Esophagus squamous epithelium (tissue), 5 donors: Measurements from ENCODE around the gene CDC40. TPM values are rescaled to one million over a fixed set of nuclear protein-coding genes. Genes with fewer than 3 reads are reported as not detected.

Source experiments
- DNase-seq: peaks from one replicate; lab custom pipeline; 2025; lab: John Stamatoyannopoulos, UW
- H3K27ac ChIP-seq, 4 donors: fragments of 200-600 bp; sonication (generic); one replicate each; pipeline ENCODE4 v1.5.1; 2016 to 2019; ENCODE audit warnings: mild to moderate bottlenecking in 1 of 4
- H3K27me3 ChIP-seq, 4 donors: fragments of 200-600 bp; sonication (generic); 1 replicate in 3 of 4; 2 replicates in 1 of 4; pipeline versions ENCODE4 v1.5.1 to v1.6.0; 2017 to 2021; ENCODE audit warnings: antibody characterized with exemption in 1 of 4
- H3K36me3 ChIP-seq, 3 donors: fragments of 200-600 bp; sonication (generic); one replicate each; pipeline ENCODE4 v1.5.1; 2016 to 2019
- H3K4me1 ChIP-seq, 3 donors: fragments of 200-600 bp; sonication (generic); one replicate each; pipeline ENCODE4 v1.5.1; 2017 to 2019
- H3K4me3 ChIP-seq, 4 donors: fragments of 200-600 bp; sonication (generic); 1 replicate in 3 of 4; 2 replicates in 1 of 4; pipeline ENCODE4 v1.5.1; 2016 to 2019; ENCODE audit warnings: mild to moderate bottlenecking in 2 of 4, moderate library complexity in 1 of 4
- H3K9me3 ChIP-seq, 3 donors: fragments of 200-600 bp; sonication (generic); one replicate each; pipeline ENCODE4 v1.5.1; 2016 to 2019
- CTCF ChIP-seq, 6 experiments: fragments of 450-650 bp in 4 of 6; fragments of 200-600 bp in 2 of 6; sonication (generic) in 2 of 6; IDR thresholded peaks; one replicate each; pipeline ENCODE4 v1.5.1; 2016 to 2019; ENCODE audit warnings: antibody characterized with exemption in 6 of 6, mild to moderate bottlenecking in 4 of 6, moderate library complexity in 4 of 6
- POLR2A ChIP-seq, 4 donors: fragments of 450-650 bp; IDR thresholded peaks; one replicate each; pipeline ENCODE4 v1.6.1; 2017; ENCODE audit warnings: antibody characterized with exemption in 4 of 4, mild to moderate bottlenecking in 4 of 4, moderate library complexity in 3 of 4
- WGBS, 2 donors: methylation state at CpG; one replicate each; pipeline ENCODE4 v1.1.5; 2018; 5-methylcytosine and 5-hydroxymethylcytosine counted together
- intact Hi-C: fragments of 100-400 bp; cut with DNase I; formaldehyde crosslinking; loops from one replicate; pipeline ENCODE4 v1.15.0; 2022
- total RNA-seq, 4 donors: library from RNA; depleted of rRNA; stranded (reverse); fragments of >200 nt; gene quantifications; one replicate each; pipeline ENCODE4 v1.1.0, GENCODE V29; 2016
- donor health status: DM: yes; HTN: yes; CAD: no.

CDC40 gene
- total RNA-seq, 4 donors from 2014 or later, result 6.9 to 19.3 (median 16.6) TPM

GRCh38 chr6:110198561-110198960 lies 18.3 kb downstream of the CDC40 start:
- Histone ChIP-seq H3K4me1 (peaks cover 0 to 7% (median 0%) of the 10 kb centered on the region in 3 donors), H3K36me3 (peaks cover 0 to 26% (median 0%) of the 10 kb centered on the region in 3 donors), H3K27me3 (no peaks in the 10 kb centered on the region), H3K9me3 (no peaks in the 10 kb centered on the region), H3K27ac (no peak overlapping the region), H3K4me3 (no peak overlapping the region)
- no peak for TF ChIP-seq CTCF (IDR thresholded peaks at IDR 0.05)
- TF ChIP-seq POLR2A (IDR thresholded peaks at IDR 0.05), result no peak
- WGBS, 2 donors, result 95 to 96% methylated on average over 3 of the region's 3 CpGs
- DNase-seq, result no peak
- intact Hi-C loops, result no loop called here

- Histone ChIP-seq H3K4me1 (peaks cover 0 to 7% (median 0%) of the 10 kb centered on the region in 3 donors), H3K27ac (no peak overlapping the region), H3K9me3 (no peaks in the 10 kb centered on the region), H3K4me3 (no peak overlapping the region), H3K27me3 (no peaks in the 10 kb centered on the region), H3K36me3 (peaks cover 0 to 31% (median 0%) of the 10 kb centered on the region in 3 donors)
- intact Hi-C loops, result no loop called here
- WGBS, 2 donors, result 100% methylated on average over 3 of the region's 3 CpGs
- no peak for TF ChIP-seq POLR2A (IDR thresholded peaks at IDR 0.05)
- TF ChIP-seq CTCF (IDR thresholded peaks at IDR 0.05), result no peak
- no peak for DNase-seq
Measured at GRCh38 chr6:110201151-110201884, 21.1 kb downstream of the CDC40 start.

- no peaks in the 10 kb centered on the region for H3K4me1 ChIP-seq
- DNase-seq, result no peak
Measured at GRCh38 chr6:110207652-110208051, 27.4 kb downstream of the CDC40 start.

GRCh38 chr6:110211753-110212152 lies 31.5 kb downstream of the CDC40 start:
- Histone ChIP-seq H3K9me3 (no peaks in the 10 kb centered on the region), H3K4me1 (no peaks in the 10 kb centered on the region), H3K4me3 (no peak overlapping the region), H3K36me3 (peaks cover 0 to 92% (median 15%) of the 10 kb centered on the region in 3 donors), H3K27ac (no peak overlapping the region), H3K27me3 (no peaks in the 10 kb centered on the region)
- intact Hi-C loops, result no loop called here
- TF ChIP-seq CTCF (IDR thresholded peaks at IDR 0.05), result no peak
- TF ChIP-seq POLR2A (IDR thresholded peaks at IDR 0.05), result no peak
- no peak for DNase-seq
- 87 to 96% methylated on average over 1 of the region's 1 CpG for WGBS, 2 donors

More at GRCh38 chr6:110207652-110208051, 27.4 kb downstream of the CDC40 start:
- H3K9me3 ChIP-seq, result no peaks in the 10 kb centered on the region
- no peaks in the 10 kb centered on the region for H3K27me3 ChIP-seq
- H3K27ac ChIP-seq, result no peak overlapping the region
- intact Hi-C loops, result no loop called here
- H3K36me3 ChIP-seq, result peaks cover 0 to 67% (median 11%) of the 10 kb centered on the region in 3 donors
- 98 to 99% methylated on average over 3 of the region's 3 CpGs for WGBS, 2 donors
- no peak for TF ChIP-seq CTCF (IDR thresholded peaks at IDR 0.05)
- no peak for TF ChIP-seq POLR2A (IDR thresholded peaks at IDR 0.05)
- H3K4me3 ChIP-seq, result no peak overlapping the region

GRCh38 chr6:110214338-110214737 lies 34.1 kb downstream of the CDC40 start:
- H3K36me3 ChIP-seq, result peaks cover 0 to 100% (median 15%) of the 10 kb centered on the region in 3 donors
- no peak overlapping the region for H3K27ac ChIP-seq
- intact Hi-C loops, result no loop called here
- 41 to 83% methylated on average over 1 of the region's 1 CpG for WGBS, 2 donors
- H3K4me3 ChIP-seq, result no peak overlapping the region
- H3K9me3 ChIP-seq, result no peaks in the 10 kb centered on the region
- H3K4me1 ChIP-seq, result no peaks in the 10 kb centered on the region
- no peak for DNase-seq
- H3K27me3 ChIP-seq, result no peaks in the 10 kb centered on the region
- TF ChIP-seq POLR2A (IDR thresholded peaks at IDR 0.05) (no peak), CTCF (IDR thresholded peaks at IDR 0.05) (no peak)
